DMS53 (cell line): ENCODE measurements around the gene NPIPA8.
"Not testable (repeated sequence)": the region's sequence is repeated elsewhere in the genome, so short reads cannot be mapped to it uniquely, and the experiment has no call there.

Experiments
- DNase-seq: peaks from one replicate; lab custom pipeline; 2025; lab: John Stamatoyannopoulos, UW

NPIPA8 gene

DNA sequence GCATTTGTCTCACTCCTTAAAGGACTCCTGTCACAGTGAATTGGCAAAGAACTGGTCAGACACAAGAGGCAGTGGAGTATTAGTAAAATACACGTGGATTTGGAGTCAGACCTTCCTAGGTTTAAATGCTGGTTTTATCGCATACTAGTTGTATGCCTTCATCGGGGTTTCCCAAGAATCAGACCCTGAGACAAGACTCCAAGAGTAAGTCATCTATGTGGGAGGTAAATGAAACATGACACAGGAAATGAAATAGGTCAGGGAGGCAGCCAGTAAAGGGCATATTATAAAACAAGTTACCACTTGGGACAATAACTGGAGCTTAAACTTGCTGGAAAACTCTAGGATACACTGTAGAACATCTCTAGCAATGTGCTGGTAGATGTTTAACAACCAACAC is 59.8 kb downstream of the NPIPA8 start:
- not testable (repeated sequence) for DNase-seq

DNA sequence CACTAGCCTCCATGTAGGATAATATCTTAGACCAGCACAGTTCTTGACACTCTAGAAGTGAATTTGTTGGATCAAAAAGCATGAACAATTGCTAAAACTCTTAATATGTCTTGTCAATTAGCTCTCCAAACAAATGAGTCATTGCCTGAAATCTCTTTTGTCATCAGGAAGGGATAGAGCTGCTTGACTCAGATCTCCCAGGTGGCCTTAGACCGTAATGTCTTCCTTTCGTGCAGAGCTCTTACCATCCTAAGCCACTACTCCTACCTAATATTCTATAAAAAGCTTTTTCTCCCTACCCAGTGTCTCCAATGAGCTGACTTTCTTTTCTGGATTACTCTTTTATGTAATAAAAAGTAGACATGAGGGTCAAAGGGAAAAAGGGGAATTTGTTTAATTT is 66.4 kb downstream of the NPIPA8 start:
- not testable (repeated sequence) for DNase-seq
